Liver (tissue), 3 donors: ENCODE measurements around the gene RHEB.

ENCODE experiments used
- ATF3 ChIP-seq: IDR thresholded peaks from 2 replicates; pipeline ENCODE4 v1.6.1; 2016; ENCODE audit warnings: antibody characterized with exemption
- CTCF ChIP-seq: fragments of 150-350 bp; IDR thresholded peaks from 2 replicates; pipeline ENCODE4 v1.5.1; 2017; ENCODE audit warnings: improper control_type of control experiment, low read depth, low read length; ENCODE audit not compliant: missing input control
- FOXA1 ChIP-seq: IDR thresholded peaks from 2 replicates; pipeline ENCODE4 v1.6.1; 2016; ENCODE audit warnings: antibody characterized with exemption
- GABPA ChIP-seq, 2 donors: IDR thresholded peaks in 1 of 2; conservative IDR thresholded peaks in 1 of 2; 2 replicates each; pipeline ENCODE4 v1.6.1; 2016; ENCODE audit warnings: antibody characterized with exemption in 2 of 2, mild to moderate bottlenecking in 1 of 2, moderate library complexity in 1 of 2
- NR2F2 ChIP-seq: IDR thresholded peaks from 2 replicates; pipeline ENCODE4 v1.6.1; 2016; ENCODE audit warnings: antibody characterized with exemption
- TAF1 ChIP-seq: conservative IDR thresholded peaks from 2 replicates; pipeline ENCODE4 v1.6.1; 2016; ENCODE audit warnings: antibody characterized with exemption, mild to moderate bottlenecking
- YY1 ChIP-seq: IDR thresholded peaks from 2 replicates; pipeline ENCODE4 v1.6.1; 2016; ENCODE audit warnings: antibody characterized with exemption, mild to moderate bottlenecking
- donor health status: healthy.
- donor health status: healthy.

DNA sequence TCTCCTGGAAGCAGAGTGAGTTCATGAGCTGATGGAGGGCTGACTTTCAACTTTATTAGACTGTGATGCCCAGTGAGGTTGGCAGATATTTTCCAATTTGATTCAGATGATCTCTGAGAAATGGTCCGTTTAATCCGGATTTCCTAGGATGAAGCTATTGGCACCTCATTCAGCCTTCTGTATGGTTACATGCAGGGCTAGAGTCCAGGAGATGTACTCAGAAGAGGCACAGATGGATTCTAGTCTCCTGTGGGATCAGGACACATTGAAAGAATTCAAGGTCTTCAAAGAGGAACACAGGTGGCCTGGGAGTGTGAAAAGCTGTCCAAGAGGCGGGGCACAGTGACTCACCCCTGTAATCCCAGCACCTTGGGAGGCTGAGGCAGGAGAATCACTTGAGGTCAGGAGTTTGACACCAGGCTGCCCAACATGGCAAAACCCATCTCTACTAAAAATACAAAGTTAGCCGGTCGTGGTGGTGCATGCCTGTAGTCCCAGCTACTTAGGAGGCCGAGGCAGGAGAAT lies 23.0 kb upstream of the RHEB start:
- no peak for TF ChIP-seq CTCF
- no peak for TF ChIP-seq TAF1
- TF ChIP-seq ATF3: no peak
- TF ChIP-seq FOXA1: no peak
- TF ChIP-seq GABPA (IDR thresholded peaks at IDR 0.05 in 1 of 2, conservative IDR thresholded peaks at IDR 0.05 in 1 of 2): no peak
- no peak for TF ChIP-seq NR2F2
- TF ChIP-seq YY1: no peak
